Lung microvascular endothelial cell (primary cell): ENCODE measurements around the gene ATP6V0B. TPM values are rescaled to one million over a fixed set of nuclear protein-coding genes. Genes with fewer than 3 reads are reported as not detected.

ENCODE experiments used
- DNase-seq, 2 donors: peaks; one replicate each; pipeline versions ENCODE4 v3.0.0 to v3.0.0-alpha.2; 2010; ENCODE audit warnings: low read depth in 2 of 2
- total RNA-seq: library from RNA; depleted of rRNA; stranded (reverse); fragments of >200 nt; gene quantifications from 2 replicates; pipeline ENCODE4 v1.2.1, GENCODE V29; 2014

ATP6V0B gene
- total RNA-seq, 1 donor from 2014 or later = 164 TPM

DNA sequence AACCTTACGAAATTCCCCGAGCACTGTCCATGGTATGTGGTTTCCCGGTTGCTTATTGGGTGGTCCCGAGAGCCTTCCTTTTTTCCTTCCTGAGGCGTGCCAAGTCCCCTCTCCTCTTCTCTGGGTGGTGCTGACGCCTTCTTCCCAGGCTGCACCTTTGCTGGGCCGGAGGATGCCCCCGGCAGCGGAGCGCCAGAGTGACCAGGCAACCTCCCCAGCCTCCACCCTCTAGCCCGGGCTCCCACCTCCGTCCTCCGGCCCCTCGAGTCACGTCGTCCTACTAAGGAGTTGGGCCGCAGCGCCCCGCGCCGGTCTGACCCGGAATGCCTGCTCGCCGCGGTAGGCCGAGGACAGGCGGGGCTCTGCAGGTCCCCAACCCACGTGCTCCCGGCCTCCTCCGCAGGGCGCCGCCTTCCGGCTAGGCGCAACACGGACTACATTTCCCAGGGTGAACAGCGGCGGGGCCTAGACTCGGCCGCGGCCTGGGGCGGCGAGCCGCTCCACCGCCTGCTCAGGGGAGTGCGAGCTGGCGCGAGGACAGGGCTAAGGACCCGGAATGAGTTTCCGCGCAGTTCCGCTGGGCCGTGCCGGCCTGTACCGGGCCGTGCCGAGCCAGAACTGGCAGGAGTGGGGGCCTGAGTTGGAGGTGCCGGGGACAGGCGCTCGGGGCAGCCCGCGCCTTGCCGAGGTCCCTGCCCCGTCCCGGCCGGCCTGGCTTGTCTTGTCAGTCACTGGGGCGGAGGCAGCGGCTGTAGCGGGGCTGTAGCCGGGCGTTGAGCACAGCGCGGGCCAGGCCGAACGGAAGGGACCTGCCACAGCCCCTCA is 28.3 kb upstream of the ATP6V0B start, which contains the start of gene IPO13:
Gene IPO13, plus strand, starts transcription at position 715 of the 825 bp plus-strand sequence. CDS start 651 bp downstream, outside the sequence.
- DNase-seq = peak; percentile 95 to 96

DNA sequence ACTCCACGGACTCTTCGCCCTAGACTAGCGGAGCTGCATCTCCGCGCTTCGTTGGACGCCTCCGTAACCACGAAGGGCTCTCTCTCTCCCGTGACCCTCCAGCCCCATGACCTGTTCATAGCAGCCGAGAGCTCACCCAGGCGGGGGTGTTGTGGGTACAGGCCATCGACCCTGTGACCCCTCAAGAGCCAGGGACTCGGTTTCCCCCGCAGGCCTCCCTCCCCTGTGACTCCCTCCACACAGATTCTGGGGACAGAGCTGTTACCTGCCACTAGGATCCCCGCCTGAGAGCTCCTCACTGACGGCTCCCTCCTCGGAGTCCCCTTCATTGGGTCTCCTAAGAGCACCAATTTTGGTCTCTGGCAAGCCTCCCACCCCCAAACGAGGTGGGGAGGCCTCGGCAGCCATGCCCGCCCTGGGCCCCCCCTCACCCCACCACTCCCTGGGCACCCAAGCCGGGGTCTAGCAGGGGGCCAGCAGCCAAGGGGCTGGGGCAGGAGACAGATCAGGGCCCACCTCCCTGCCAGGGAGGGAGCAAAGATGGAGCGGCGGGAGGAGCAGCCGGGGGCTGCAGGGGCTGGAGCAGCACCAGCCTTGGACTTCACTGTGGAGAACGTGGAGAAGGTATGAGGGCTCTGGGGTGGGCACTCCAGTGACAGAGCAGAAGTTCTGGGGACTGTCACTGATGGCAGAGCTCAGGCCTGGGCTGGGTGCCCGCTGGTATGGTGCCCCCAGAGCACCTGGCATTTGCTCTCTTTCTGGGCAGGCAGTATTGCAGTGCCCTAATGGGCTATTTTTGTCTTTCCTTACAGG is 27.5 kb upstream of the ATP6V0B start:
- no peak for DNase-seq

DNA sequence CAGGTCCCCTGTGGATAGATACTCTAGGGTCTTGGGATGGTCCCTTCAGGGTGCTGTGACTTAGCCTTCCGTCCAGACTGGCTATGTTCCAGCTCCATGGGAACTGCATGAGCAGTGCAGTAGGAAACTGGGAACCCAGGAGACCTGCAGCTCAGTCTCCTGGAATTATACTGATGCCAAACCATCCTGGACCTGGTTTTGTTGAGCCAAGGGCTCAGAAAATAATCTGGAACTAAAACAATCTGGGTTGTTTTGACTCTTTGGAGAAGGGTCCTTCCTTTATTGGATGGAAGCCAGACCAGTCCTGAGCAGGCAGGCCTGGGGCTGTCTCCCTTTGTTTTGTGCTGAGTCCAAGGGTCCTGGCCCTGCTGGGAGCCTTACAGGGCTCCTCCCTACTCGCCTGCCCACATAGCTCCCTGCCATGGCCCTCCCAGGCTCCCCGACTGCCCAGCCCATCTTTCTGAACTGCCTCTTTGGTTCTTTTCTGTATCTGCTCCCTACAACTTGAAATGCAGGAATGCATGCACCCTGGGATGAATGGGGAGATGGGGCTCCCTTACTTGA is 26.8 kb upstream of the ATP6V0B start:
- DNase-seq = no peak

DNA sequence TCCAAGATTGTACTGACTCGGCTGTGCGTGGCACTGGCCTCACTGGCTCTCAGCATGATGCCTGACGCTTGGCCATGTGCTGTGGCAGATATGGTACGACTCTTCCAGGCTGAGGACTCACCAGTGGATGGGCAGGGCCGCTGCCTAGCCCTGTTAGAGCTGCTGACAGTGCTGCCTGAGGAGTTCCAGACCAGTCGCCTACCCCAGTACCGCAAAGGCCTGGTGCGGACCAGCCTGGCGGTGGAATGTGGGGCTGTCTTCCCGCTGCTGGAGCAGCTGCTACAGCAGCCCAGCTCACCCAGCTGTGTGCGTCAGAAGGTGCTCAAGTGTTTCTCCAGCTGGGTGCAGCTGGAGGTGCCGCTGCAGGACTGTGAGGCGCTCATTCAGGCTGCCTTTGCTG is 25.1 kb upstream of the ATP6V0B start:
- DNase-seq = no peak

DNA sequence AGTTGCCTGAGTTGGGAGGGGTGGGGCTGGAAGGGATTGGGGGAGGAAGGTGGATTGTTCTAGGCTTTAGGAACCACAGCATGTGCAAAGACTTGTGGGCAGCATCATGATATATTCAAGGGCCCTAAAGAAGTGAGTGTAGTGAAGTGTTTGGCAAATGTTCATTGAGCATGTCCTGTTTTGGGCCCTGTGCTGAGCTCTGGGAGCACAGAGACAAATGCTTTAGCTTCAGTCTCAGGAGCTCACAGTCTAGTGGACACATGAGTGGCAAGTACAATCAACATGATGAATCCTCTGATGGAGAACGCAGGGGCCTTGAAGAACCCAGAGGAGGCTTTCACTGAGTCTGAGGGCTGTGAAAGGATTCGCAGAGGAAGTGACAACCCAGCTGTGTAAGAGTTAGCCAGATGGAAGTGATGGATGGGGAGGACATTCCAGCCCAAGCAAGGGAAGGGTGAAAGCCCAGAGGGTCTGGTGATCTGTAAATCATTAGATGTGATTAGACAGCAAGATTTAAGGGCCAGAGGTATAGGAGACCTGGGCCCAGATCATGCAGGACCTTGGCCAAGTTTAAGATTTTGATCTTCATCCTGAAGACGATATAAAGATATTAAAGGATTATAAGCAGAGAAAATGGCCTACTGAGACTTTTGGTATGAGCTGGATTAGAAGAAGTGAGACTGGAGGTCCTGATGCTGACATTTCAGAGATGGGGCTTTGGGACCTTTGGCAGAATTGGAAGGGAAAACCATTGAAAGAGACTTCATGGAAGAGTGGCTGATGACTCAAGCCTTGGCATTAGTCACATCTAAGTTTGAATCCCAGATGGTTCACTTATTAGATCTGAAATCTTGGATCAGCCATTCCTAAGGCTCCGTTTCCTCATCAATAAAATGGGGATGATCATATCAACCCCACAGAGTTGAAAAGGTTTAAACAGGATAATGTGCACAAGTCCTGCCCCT is 23.5 kb upstream of the ATP6V0B start:
- DNase-seq = no peak

DNA sequence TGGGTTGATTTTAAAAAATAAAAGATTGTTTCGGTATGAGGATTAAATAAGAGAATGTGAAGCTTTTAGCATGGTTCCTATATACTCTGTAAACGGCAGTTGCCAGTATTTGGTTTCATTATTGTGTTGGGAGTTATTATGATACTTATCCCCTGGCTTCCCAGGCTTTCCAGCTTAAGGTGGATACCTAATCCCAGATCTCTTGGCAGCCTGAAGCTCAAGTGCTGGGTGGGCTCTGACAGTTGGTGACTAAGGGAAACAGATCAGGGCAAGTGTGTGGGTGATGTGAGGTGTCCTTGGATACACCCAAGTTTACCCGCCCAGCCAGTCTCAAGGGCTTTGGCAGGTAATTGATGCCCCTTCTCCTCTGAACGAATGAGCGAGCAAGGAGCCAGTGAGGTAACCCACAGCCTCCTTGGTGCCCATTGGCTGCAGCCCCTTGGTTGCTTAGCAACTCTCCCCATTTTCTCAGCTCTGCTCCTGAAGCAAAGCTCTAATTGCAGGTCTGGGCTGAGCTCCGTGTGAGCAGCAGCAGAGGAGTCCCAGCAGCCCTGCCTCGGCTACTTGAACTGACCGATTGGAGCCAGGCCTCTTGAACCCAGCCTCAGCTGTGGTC is 21.9 kb upstream of the ATP6V0B start:
- no peak for DNase-seq

DNA sequence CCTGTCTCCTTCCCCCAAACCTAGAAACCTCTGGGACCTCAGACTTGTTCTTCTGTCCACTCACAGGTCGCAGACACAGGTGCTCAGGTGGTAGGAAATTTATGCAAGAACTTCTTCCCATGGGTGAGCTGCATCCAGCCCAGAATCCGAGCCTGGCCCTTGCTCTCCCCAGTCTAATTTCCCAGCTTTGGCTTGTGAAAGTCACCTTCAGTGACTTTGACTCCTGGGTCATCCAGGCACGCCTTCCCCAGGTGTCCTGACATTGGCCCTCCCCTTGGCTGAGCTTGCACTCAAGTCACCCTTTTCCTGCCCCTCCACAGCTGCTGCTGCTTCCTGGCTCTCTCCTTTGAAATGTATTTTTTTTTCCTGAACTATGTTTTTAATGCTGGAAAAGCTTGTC is 21.4 kb upstream of the ATP6V0B start:
- DNase-seq = no peak

DNA sequence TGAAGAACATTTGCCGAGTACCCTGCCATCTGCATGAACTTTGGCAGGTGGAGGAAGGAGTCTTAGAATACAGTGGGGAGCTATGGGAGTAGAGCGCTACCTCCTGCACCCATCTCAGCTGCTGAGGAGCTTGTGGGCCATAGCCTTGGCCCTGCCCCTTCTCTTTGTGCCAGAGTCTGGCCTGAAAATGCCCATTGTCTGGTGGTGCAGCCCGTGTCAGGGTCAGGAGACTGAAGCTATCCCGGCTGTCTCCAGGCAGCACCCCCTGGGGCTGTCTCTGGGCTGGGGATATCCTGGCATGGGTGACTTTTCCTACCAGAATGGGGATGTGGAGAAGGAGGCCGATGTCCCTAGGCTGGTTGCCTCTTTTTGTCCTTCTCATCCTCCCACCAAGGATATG is 20.7 kb upstream of the ATP6V0B start:
- DNase-seq = no peak

DNA sequence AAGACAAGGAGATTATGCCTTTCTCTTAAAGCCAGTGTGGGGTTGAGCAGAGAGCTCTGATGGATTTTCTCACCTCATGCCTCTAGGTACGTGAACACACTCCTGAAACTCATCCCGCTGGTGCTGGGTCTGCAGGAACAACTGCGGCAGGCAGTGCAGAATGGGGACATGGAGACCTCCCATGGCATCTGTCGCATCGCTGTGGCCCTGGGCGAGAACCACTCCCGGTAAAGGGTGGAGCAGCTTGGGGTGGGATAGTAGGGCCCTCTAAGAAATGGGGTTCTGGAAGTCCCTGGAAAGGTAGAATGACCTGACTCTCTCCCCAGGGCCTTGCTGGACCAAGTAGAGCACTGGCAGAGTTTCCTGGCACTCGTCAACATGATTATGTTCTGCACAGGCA is 18.5 kb upstream of the ATP6V0B start:
- no peak for DNase-seq

DNA sequence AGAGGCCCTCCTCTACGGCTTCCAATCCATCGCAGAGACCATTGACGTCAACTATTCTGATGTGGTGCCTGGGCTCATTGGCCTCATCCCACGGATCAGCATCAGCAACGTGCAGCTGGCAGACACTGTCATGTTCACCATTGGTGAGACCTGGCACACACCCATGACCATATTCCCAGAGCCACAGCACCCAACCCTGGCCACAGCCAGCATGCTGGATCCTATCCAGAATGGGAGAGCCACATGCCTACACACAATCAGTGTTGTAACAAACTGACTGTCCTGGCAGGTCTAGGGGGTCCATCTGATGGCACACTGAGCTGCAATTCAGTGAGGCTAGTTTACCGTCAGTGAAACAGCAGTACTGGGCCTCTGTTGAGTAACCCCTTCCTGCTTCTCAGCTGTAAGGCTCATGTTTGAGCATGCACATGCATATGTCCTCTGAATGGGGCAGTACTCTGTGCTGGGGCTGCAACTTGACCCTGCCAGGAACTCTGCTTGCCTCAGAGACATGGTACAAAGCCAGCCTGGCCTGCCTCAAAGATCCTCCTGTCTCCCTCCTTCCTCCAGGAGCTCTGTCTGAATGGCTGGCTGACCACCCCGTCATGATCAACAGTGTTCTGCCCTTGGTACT is 17.2 kb upstream of the ATP6V0B start:
- DNase-seq = no peak

DNA sequence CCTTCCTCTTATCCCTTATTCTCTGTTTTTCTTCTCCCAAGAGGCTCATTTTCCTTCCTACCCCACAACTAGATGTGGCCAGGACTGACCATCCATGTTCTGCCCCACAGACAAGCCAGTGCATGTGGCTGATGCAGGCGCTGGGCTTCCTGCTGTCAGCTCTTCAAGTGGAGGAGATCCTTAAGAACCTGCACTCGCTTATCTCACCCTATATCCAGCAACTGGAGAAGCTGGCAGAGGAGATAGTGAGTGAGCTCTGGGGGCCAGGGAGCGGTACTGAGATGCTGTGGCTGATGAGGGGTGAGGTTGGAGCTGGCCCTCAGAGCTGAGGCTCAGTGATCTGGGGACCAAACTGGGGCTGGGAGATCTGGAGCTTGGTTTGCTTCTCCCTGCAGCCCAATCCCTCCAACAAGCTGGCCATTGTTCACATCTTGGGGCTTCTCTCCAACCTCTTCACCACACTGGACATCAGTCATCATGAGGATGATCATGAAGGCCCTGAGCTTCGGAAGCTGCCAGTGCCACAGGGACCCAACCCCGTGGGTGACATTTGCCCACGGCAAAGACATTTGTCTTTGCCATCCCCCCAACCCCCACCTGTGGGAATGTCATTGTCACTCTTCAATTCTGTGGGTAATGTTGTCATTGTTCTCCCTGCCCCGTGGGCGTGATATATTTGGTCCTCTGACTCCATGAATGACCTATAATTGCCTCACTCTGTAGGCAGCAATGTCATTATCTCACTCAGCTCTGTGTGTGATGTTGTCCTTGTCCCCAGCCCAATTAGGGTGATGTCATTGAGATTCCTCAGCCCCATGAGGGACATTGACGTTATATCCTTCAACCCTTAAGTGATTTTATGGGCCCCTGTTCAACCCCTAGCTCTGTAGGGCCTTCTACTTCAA is 16.2 kb upstream of the ATP6V0B start:
- DNase-seq = no peak

DNA sequence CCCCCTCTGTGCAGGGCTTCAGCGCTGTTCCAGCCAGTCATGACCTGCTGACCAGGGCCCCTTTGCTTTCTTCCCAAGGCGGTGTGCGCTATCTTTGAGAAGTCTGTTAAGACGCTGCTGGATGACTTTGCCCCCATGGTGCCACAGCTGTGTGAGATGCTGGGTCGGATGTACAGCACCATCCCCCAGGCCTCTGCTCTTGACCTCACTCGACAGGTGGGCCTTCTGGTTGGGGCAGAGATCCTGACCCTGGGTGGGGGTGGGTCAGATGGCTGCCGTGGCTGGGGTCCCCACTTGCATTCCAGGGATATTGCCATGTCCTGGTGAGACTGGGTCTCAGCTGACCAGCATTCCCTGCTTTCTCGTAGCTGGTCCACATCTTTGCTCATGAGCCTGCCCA is 14.0 kb upstream of the ATP6V0B start:
- no peak for DNase-seq

DNA sequence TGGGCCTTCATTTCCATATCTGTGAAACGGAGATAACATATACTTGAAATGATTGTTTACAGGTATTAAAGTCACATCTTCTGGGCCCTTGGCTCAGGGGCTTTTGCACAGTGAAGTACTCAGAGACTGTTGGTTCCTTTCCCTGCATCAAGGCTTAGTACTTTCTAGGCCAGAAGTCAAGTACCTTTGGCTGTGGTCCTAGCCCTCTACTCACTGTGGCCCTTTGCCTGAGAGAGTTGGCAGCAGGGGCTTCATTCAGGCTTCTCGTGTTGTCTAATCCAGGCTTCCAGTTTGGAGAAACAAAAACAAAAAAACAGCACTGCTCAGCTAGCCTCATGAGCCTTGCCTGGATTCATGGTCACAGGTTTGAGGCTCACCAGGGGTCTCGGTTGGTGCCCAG is 13.1 kb upstream of the ATP6V0B start:
- no peak for DNase-seq

DNA sequence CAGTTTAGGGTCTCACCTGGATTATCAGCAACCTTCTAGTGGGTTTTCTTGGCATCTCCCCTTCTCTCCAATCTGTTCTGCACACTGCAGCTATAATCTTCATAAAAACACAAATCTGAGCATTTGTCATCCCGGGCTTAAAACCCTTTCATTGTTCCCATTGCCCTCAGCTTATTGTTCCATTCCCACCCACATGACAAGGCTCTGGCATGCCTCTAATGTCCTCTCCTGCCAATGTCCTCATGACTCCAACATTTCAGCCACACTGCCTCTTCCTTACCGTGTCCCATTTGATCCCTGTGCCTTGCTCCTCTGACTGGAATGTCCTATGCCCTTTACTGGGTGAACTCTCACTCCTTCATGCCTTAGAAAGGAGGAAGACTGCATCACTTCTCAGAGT is 12.4 kb upstream of the ATP6V0B start:
- DNase-seq = no peak

DNA sequence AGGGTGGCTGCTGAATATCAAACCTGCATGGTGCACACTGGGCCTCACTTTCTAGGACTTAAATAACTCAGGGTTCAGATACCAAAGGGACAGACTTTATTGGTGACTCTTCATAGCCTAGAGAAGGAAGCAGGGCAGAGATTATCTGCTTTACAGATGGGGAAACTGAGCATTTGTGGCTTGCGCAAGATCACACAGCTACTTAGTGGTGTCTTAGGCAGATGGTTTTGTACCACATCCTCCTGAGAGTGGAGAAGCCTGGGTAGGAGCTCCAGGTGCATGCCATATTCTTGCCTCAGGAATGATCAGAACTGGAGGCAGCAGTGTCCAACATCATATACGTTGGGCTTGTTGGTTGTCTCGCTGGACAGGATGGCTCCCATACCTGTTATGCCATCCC is 11.8 kb upstream of the ATP6V0B start:
- no peak for DNase-seq

DNA sequence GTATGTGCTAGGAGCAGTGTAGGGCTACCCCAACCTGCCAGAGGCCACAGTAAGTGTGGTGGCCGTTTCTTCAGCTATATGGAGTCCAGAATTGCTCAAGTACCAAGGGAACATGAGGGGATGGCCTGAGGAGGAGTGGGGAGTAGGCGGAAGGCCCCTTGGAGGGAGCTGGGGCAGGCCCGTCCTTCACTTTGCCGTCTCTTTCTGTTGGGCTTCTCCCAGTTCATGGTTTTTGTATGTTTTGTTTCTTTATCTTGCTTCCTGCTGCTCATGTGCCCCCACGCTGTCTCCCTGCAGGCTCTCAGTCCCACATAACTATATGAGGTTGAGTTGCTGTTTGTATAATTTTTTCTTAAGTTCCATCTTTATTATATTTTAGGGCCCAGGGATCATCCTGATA is 10.9 kb upstream of the ATP6V0B start:
- no peak for DNase-seq

DNA sequence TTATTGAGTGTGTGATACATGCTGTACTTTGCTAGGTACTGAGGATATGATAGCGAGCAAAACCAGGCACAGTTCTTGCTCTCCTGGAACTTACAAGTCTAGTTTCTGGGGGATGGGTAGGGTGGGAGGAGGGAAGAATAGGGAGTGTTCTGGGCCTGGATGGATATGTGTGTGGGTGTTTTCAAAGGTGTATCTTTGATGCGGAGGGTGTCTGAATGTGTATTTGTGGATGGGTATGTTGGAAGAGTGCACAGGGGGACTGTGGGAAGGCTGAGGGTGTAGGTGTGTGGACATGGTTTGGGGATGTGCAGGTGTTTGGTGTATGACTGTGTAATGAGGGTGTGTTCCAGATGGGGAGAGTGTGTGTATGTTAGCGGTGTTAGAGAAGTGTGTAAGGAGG is 9.4 kb upstream of the ATP6V0B start:
- no peak for DNase-seq

DNA sequence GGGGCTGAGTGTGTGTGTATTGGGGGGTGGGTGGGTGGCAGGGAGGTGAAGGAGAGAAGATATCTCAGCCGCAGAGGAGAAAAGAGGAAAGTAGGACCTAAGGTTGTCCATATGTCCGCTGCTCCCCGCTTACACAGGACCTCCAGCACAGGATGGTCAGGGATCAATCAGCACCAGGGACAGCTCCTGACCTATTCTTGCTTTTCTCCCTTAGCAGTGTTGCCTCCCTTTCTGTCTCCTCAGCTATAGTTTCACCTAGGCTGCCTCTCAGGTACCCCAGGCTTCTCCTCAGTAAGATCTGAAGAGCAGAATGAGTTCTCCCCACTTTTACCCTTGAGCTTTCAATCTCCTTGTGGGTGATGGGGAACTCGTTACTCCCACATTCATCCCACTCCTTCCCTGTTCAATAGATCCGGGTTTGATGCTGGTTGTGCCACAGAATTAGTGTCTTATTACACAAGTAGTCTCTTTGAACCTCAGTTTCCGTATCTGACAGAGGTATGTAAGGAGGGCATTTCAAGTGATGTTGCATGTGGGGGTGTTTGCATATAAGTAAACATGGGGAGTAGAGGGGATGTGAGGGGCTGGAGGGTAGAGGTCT is 6.3 kb upstream of the ATP6V0B start:
- peak; percentile 45 to 50 for DNase-seq

DNA sequence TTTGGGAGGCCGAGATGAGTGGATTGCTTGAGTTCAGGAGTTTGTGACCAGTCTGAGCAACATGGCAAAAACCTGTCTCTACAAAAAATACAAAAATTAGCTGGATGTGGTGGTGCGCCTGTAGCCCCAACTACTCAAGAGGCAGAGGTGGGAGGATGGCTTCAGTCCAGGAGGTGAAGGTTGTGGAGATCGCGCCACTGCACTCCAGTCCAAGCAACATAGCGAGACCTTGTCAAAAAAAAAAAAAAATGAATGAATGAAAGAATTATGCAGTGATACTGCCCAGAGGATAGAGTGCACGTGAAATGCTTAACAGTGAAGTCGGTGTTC is 5.4 kb upstream of the ATP6V0B start:
- no peak for DNase-seq
